Ishikawa (cell line): Measurements from ENCODE around the gene MAGEB17.

ENCODE experiments used
- CEBPB ChIP-seq: IDR thresholded peaks from 2 replicates; pipeline ENCODE4 v1.6.1; 2012
- CREB1 ChIP-seq: IDR thresholded peaks from 2 replicates; pipeline ENCODE4 v1.6.1; 2012; ENCODE audit warnings: low read depth
- EGR1 ChIP-seq: IDR thresholded peaks from 2 replicates; pipeline ENCODE4 v1.6.1; 2012
- EP300 ChIP-seq: IDR thresholded peaks from 2 replicates; pipeline ENCODE4 v1.6.1; 2012; ENCODE audit warnings: borderline replicate concordance
- FOXM1 ChIP-seq: IDR thresholded peaks from 2 replicates; pipeline ENCODE4 v1.6.1; 2012; ENCODE audit warnings: low read depth, borderline replicate concordance
- NFIC ChIP-seq: IDR thresholded peaks from 2 replicates; pipeline ENCODE4 v1.6.1; 2012
- RAD21 ChIP-seq: IDR thresholded peaks from 2 replicates; pipeline ENCODE4 v1.6.1; 2012; ENCODE audit warnings: low read depth
- TAF1 ChIP-seq: IDR thresholded peaks from 2 replicates; pipeline ENCODE4 v1.6.1; 2012; ENCODE audit warnings: low read depth, mild to moderate bottlenecking
- TCF12 ChIP-seq: IDR thresholded peaks from 2 replicates; pipeline ENCODE4 v1.6.1; 2012; ENCODE audit warnings: low read depth
- TEAD4 ChIP-seq: IDR thresholded peaks from 2 replicates; pipeline ENCODE4 v1.6.1; 2012
- YY1 ChIP-seq: IDR thresholded peaks from 2 replicates; pipeline ENCODE4 v1.6.1; 2012; ENCODE audit warnings: low read depth
- ZBTB7A ChIP-seq: IDR thresholded peaks from 2 replicates; pipeline ENCODE4 v1.6.1; 2012; ENCODE audit warnings: low read depth
- TF ChIP-seq, protein P1 (sequence below): IDR thresholded peaks from 2 replicates; pipeline ENCODE4 v1.6.1; 2012; ENCODE audit warnings: low read depth, mild to moderate bottlenecking
- TF ChIP-seq, protein P2 (sequence below): IDR thresholded peaks from 2 replicates; pipeline ENCODE4 v1.6.1; 2012

The MAGEB17 gene

DNA sequence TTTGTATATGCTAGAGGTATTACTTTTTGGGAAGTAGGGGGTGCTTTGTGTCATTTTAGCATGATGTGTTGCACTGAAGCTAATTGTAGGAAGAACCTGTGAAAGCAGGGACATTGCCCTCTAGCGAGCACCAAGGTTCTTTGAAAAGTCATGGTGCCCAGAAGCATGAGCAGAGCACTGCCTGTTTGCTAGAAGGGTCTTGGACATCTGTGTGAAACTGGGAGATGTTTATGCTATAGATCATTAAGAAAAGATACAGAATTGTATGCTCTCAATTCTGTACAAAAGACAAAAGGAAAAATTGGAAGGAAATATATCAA lies 29.2 kb upstream of the MAGEB17 start:
- TF ChIP-seq, protein P1, sequence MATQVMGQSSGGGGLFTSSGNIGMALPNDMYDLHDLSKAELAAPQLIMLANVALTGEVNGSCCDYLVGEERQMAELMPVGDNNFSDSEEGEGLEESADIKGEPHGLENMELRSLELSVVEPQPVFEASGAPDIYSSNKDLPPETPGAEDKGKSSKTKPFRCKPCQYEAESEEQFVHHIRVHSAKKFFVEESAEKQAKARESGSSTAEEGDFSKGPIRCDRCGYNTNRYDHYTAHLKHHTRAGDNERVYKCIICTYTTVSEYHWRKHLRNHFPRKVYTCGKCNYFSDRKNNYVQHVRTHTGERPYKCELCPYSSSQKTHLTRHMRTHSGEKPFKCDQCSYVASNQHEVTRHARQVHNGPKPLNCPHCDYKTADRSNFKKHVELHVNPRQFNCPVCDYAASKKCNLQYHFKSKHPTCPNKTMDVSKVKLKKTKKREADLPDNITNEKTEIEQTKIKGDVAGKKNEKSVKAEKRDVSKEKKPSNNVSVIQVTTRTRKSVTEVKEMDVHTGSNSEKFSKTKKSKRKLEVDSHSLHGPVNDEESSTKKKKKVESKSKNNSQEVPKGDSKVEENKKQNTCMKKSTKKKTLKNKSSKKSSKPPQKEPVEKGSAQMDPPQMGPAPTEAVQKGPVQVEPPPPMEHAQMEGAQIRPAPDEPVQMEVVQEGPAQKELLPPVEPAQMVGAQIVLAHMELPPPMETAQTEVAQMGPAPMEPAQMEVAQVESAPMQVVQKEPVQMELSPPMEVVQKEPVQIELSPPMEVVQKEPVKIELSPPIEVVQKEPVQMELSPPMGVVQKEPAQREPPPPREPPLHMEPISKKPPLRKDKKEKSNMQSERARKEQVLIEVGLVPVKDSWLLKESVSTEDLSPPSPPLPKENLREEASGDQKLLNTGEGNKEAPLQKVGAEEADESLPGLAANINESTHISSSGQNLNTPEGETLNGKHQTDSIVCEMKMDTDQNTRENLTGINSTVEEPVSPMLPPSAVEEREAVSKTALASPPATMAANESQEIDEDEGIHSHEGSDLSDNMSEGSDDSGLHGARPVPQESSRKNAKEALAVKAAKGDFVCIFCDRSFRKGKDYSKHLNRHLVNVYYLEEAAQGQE = no peak
- TF ChIP-seq EGR1 = no peak
- TF ChIP-seq CREB1 = no peak
- TF ChIP-seq, protein P2, sequence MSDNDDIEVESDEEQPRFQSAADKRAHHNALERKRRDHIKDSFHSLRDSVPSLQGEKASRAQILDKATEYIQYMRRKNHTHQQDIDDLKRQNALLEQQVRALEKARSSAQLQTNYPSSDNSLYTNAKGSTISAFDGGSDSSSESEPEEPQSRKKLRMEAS = no peak
- TF ChIP-seq YY1 = no peak
- no peak for TF ChIP-seq EP300
- no peak for TF ChIP-seq CEBPB
- TF ChIP-seq TCF12 = no peak
- TF ChIP-seq RAD21 = no peak
- TF ChIP-seq FOXM1 = no peak
- TF ChIP-seq ZBTB7A = no peak

DNA sequence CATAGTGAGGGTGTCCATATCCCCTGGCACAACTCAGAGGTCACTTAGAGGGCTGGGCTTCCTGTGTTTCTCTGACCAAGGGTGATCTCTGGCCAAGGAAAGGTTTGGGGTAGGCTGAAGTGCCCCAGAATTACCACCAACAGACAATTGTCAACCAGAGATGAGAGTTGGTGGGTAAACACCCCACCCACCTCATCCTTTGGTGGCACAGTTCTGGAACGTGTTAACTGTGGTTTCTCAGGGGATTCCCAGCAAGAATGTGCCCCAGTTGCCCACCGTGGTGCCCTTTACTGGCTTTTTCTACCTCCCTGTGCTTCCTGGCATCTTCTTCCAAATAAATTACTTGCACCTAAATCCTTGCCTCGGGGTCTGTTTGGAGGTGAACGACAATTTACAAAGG lies 26.8 kb upstream of the MAGEB17 start:
- TF ChIP-seq RAD21 (no peak), TCF12 (no peak), TAF1 (no peak), NFIC (no peak), YY1 (no peak), TEAD4 (no peak)
- TF ChIP-seq, protein P1 = no peak
- TF ChIP-seq, protein P2 = no peak

DNA sequence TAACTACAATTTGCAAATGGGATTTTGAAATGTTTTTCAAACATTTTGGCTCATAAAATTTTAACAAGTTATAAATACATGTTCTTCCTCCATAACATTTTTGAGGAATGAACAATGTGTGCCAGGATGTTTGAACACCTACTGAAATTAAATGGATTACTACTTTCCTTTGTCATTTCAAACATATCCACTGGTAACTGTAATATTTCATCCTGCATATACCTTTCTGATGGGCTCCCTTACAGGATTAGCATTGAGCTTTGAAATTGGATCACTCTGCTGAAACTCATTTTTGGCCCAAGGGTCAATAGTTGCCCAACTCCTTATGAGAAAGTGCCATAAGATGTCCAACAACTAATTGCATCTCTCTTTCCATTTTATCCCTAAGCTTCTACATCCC lies 26.3 kb upstream of the MAGEB17 start:
- TF ChIP-seq TAF1 = no peak
- no peak for TF ChIP-seq TEAD4
- TF ChIP-seq ZBTB7A = no peak
- TF ChIP-seq TCF12 = no peak
- no peak for TF ChIP-seq RAD21
- TF ChIP-seq EP300 = no peak
- TF ChIP-seq CEBPB = no peak
- TF ChIP-seq CREB1 = no peak
- TF ChIP-seq, protein P1 = no peak
- TF ChIP-seq, protein P2 = no peak

DNA sequence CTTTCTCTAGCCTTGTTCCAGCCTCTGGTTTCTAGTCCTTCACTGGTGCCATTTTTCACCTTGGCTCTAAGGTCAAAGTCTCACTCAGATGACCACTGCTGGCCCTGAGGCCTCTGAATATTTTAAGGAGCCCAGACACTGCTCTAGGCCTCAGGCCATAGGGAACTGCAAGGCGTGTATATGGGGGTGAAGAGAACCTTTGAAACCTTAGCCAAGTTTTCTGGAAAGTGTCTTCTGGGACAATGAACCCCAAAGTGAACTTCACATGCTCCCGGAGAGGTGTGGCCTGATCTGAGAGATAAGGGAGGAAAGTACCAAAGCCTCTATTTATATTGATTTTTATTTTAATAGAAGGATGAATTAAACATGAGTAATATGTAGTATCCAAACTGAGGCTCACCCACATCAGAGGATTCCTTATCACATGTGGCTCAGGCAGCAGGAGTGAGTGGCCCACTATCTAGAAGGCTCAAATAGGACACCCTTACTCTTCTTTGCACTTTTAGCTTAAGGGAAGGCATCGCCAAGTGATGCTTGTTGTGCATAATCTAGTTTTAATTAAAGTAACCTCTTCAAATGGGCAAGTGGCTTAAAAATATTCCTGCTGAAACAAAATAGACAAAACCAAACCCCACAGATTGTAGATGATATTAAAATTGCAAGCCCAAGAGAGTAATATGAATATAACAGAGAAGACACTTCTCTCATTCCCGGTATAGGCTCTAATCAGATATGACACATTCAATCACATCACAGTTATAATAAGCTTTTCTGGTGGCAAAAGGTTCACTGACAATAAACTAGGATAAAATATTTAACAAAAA lies 25.6 kb upstream of the MAGEB17 start:
- TF ChIP-seq EP300 (no peak), TCF12 (no peak)
- TF ChIP-seq, protein P1 = no peak
- TF ChIP-seq, protein P2 = no peak
